ENCODE data around the gene C14orf132. TPM values are rescaled to one million over a fixed set of nuclear protein-coding genes. Genes with fewer than 3 reads are reported as not detected.

Gene C14orf132
- total RNA-seq, 4 donors from 2014 or later, result 2.4 to 9.5 (median 4.3) TPM

DNA sequence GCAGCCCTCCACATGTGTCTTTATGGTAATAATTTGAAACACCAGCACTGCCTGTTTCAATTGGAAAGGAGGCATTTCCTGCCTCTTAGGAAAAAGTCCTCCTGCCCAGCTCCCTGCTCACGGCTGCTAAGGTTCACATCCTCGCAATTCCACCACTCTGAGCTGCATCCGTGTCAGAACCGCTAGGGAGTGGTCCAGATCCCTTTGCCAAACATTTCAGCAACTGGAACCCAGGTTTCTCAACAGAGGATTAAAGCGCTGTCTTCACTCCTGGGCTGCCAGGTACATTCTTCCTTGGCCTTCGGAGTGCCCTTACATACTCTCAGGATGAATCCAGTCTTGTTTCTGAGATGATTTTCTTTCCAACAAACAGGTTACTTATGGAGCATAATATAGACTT lies 23.3 kb downstream of the C14orf132 start:
- TF ChIP-seq, protein P1, sequence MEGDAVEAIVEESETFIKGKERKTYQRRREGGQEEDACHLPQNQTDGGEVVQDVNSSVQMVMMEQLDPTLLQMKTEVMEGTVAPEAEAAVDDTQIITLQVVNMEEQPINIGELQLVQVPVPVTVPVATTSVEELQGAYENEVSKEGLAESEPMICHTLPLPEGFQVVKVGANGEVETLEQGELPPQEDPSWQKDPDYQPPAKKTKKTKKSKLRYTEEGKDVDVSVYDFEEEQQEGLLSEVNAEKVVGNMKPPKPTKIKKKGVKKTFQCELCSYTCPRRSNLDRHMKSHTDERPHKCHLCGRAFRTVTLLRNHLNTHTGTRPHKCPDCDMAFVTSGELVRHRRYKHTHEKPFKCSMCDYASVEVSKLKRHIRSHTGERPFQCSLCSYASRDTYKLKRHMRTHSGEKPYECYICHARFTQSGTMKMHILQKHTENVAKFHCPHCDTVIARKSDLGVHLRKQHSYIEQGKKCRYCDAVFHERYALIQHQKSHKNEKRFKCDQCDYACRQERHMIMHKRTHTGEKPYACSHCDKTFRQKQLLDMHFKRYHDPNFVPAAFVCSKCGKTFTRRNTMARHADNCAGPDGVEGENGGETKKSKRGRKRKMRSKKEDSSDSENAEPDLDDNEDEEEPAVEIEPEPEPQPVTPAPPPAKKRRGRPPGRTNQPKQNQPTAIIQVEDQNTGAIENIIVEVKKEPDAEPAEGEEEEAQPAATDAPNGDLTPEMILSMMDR (IDR thresholded peaks at IDR 0.05; ENCODE audit: low read depth), result no peak

- TF ChIP-seq, protein P1 (IDR thresholded peaks at IDR 0.05; ENCODE audit: low read depth), result no peak
Observed at GRCh38 chr14:96064866-96065265, 25.7 kb downstream of the C14orf132 start.

- TF ChIP-seq, protein P1 (IDR thresholded peaks at IDR 0.05; ENCODE audit: low read depth), result no peak
Observed at GRCh38 chr14:96065661-96066459, 26.7 kb downstream of the C14orf132 start.

GRCh38 chr14:96066976-96067375 lies 27.8 kb downstream of the C14orf132 start:
- TF ChIP-seq, protein P1 (IDR thresholded peaks at IDR 0.05; ENCODE audit: low read depth), result no peak

DNA sequence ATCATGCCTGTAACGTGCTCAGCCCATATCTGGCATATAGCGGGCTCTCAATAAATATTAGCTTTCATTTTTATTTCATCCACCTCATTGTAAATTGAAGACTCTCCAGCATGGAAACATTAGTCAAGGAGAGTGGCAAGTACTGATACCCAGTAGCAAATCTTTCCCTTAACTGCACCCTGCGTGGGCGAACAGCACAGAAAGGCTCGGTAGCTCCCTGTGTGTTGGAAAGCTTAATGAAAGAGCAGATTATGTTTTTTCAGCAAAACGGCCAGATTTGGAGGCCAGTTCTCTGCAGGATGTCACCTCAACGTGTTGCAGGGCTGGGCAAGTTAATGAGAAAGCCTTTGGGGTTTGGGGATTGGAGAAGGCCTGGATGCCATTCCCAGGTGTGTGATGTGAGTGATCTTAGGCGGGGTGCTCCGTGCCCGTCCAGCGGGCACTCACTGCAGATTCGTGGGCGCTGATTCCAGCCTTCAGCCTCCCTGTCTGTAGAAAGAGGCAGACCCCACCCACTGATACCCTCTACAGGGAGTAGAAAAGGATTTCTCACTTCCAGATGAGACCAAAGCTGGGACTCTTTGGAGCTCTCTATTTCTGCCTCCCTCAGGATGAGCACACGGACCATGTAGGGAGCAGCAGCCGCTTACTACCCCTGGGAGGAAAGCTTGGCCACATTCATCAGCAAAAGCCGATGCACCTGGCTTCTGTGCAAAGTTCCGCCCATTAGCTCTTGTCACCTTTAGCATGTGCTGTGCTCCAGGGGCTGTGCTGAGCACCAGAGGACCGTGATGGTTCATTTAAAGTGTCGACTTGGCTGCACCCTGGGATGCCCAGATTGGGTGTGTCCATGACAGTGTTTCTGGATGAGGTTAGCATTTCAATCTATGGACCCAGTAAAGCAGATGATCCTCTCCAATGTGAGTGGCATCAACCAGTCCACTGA lies 29.1 kb downstream of the C14orf132 start:
- TF ChIP-seq, protein P1 (IDR thresholded peaks at IDR 0.05; ENCODE audit: low read depth), result no peak

- TF ChIP-seq, protein P1 (IDR thresholded peaks at IDR 0.05; ENCODE audit: low read depth), result no peak
Observed at GRCh38 chr14:96069421-96069820, 30.3 kb downstream of the C14orf132 start.

DNA sequence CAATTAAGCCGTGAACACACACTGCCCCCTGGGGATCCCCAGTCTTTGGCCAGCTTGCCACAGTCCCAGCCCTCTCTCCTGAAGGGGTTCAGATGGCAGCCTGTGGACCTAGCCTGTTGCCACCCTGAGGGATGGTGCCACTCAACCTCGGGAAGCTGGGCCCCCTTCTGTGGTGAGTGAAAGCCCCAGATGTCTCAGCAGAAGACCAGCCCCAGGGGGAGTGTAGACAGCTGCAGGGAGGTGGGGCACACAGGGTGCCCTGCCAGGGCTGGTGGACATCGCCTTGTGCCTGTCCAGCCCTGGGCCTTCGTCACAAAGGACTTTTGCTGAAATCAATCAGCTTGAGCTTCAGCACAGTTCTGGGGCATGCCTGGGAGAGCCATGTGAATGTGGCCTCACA lies 32.4 kb downstream of the C14orf132 start:
- TF ChIP-seq, protein P1 (IDR thresholded peaks at IDR 0.05; ENCODE audit: low read depth), result no peak

All from subcutaneous adipose tissue (tissue), 4 donors.